ENCODE results near the gene CSNK1G2. TPM values are rescaled to one million over a fixed set of nuclear protein-coding genes. Genes with fewer than 3 reads are reported as not detected.

Gene CSNK1G2
- total RNA-seq, 4 donors from 2014 or later, result 47.2 to 67.6 (median 60.8) TPM

- H3K4me3 ChIP-seq (replicated peaks in 1 of 3), result no peak overlapping the region
- H3K4me1 ChIP-seq, result no peaks in the 10 kb centered on the region
- TF ChIP-seq CTCF (IDR thresholded peaks at IDR 0.05) (no peak), POLR2A (IDR thresholded peaks at IDR 0.05) (no peak)
- no peaks in the 10 kb centered on the region for H3K36me3 ChIP-seq
- 79 to 93% methylated on average over 6 to 22 of the region's 51 CpGs for WGBS, 2 donors
- DNase-seq, result no peak
- no peaks in the 10 kb centered on the region for H3K27me3 ChIP-seq
- H3K27ac ChIP-seq, result no peak overlapping the region
- intact Hi-C loops (cut with DNase I), result no loop called here
- no peaks in the 10 kb centered on the region for H3K9me3 ChIP-seq
These were observed 14.5 kb downstream of the CSNK1G2 start for GRCh38 chr19:1955171-1956121.

GRCh38 chr19:1956122-1956494, 15.1 kb downstream of the CSNK1G2 start:
- intact Hi-C loops (cut with DNase I), result no loop called here
- no peak for DNase-seq
- H3K27ac ChIP-seq, result no peak overlapping the region
- H3K9me3 ChIP-seq, result no peaks in the 10 kb centered on the region
- H3K36me3 ChIP-seq, result no peaks in the 10 kb centered on the region
- WGBS, 2 donors, result 94 to 95% methylated on average over 12 of the region's 12 CpGs
- no peaks in the 10 kb centered on the region for H3K4me1 ChIP-seq
- TF ChIP-seq CTCF (IDR thresholded peaks at IDR 0.05) (no peak), POLR2A (IDR thresholded peaks at IDR 0.05) (no peak)
- H3K27me3 ChIP-seq, result no peaks in the 10 kb centered on the region
- H3K4me3 ChIP-seq (replicated peaks in 1 of 3), result no peak overlapping the region

- Histone ChIP-seq H3K27ac (no peak overlapping the region), H3K27me3 (no peaks in the 10 kb centered on the region), H3K4me3 (replicated peaks in 1 of 3) (no peak overlapping the region), H3K4me1 (no peaks in the 10 kb centered on the region), H3K9me3 (no peaks in the 10 kb centered on the region), H3K36me3 (no peaks in the 10 kb centered on the region)
- WGBS, 2 donors, result 80 to 85% methylated on average over 23 to 28 of the region's 28 CpGs
- intact Hi-C loops (cut with DNase I), result no loop called here
- no peak for DNase-seq
- TF ChIP-seq CTCF (IDR thresholded peaks at IDR 0.05), result no peak
- TF ChIP-seq POLR2A (IDR thresholded peaks at IDR 0.05), result no peak
These were observed 16.0 kb downstream of the CSNK1G2 start for GRCh38 chr19:1956868-1957492.

- Histone ChIP-seq H3K27ac (no peak overlapping the region), H3K4me3 (replicated peaks in 1 of 3) (no peak overlapping the region), H3K27me3 (no peaks in the 10 kb centered on the region), H3K4me1 (no peaks in the 10 kb centered on the region), H3K36me3 (no peaks in the 10 kb centered on the region), H3K9me3 (no peaks in the 10 kb centered on the region)
- WGBS, 2 donors, result 91 to 92% methylated on average over 15 to 26 of the region's 40 CpGs
- DNase-seq, result no peak
- intact Hi-C loops (cut with DNase I), result no loop called here
- no peak for TF ChIP-seq POLR2A (IDR thresholded peaks at IDR 0.05)
- TF ChIP-seq CTCF (IDR thresholded peaks at IDR 0.05), result no peak
These were observed 16.7 kb downstream of the CSNK1G2 start for GRCh38 chr19:1957562-1958248.

Measured in thyroid gland (tissue), 4 donors.